ENCODE data around the gene SNRNP48.

Gene SNRNP48

GRCh38 chr6:7589949-7590917 lies at the start of gene SNRNP48:
Gene SNRNP48, plus strand, starts transcription at chr6:7590198. Its CDS starts 60 bp downstream, at chr6:7590258.
- peak; percentile 95 for DNase-seq

GRCh38 chr6:7540595-7540994 lies 49.4 kb upstream of the SNRNP48 start:
- no peak for DNase-seq

GRCh38 chr6:7541175-7542064 lies 48.6 kb upstream of the SNRNP48 start, which contains the start of gene DSP:
Gene DSP, plus strand, starts transcription at chr6:7541671. Its CDS starts 245 bp downstream, at chr6:7541916.
- peak; percentile 41 to 60 for DNase-seq

- DNase-seq = peak; percentile 23 to 30
Observed at GRCh38 chr6:7542065-7542873, 47.7 kb upstream of the SNRNP48 start.

GRCh38 chr6:7542874-7543624 lies 46.9 kb upstream of the SNRNP48 start:
- DNase-seq = no peak

- DNase-seq = no peak
Observed at GRCh38 chr6:7543789-7544424, 46.1 kb upstream of the SNRNP48 start.

GRCh38 chr6:7544597-7544996 lies 45.4 kb upstream of the SNRNP48 start:
- DNase-seq = no peak

- no peak for DNase-seq
Observed at GRCh38 chr6:7545316-7546019, 44.5 kb upstream of the SNRNP48 start.

- no peak for DNase-seq
Observed at GRCh38 chr6:7546020-7546369, 44.0 kb upstream of the SNRNP48 start.

GRCh38 chr6:7546383-7546782 lies 43.6 kb upstream of the SNRNP48 start:
- no peak for DNase-seq

- no peak for DNase-seq
Observed at GRCh38 chr6:7546896-7547295, 43.1 kb upstream of the SNRNP48 start.

GRCh38 chr6:7547315-7547714 lies 42.7 kb upstream of the SNRNP48 start:
- DNase-seq = no peak

GRCh38 chr6:7550433-7550801 lies 39.6 kb upstream of the SNRNP48 start:
- no peak for DNase-seq

- no peak for DNase-seq
Observed at GRCh38 chr6:7554533-7555275, 35.3 kb upstream of the SNRNP48 start.

GRCh38 chr6:7555671-7556070 lies 34.3 kb upstream of the SNRNP48 start:
- no peak for DNase-seq

- DNase-seq = no peak
Observed at GRCh38 chr6:7556394-7557106, 33.4 kb upstream of the SNRNP48 start.

- DNase-seq = no peak
Observed at GRCh38 chr6:7557652-7558051, 32.3 kb upstream of the SNRNP48 start.

- DNase-seq = no peak
Observed at GRCh38 chr6:7558781-7559180, 31.2 kb upstream of the SNRNP48 start.

GRCh38 chr6:7559196-7559595 lies 30.8 kb upstream of the SNRNP48 start:
- DNase-seq = no peak
